Nephron (organoid): ENCODE results near the gene KMT5C.
A peak's percentile ranks its signal among the peaks of the same experiment; 100 is the strongest.

Source experiments
- H3K27ac Mint-ChIP-seq, 3 experiments: 2 replicates each; pipeline ENCODE4 v1.8.0; 2020; ENCODE audit warnings: mixed read lengths in 3 of 3, mild to moderate bottlenecking in 2 of 3, moderate library complexity in 1 of 3
- H3K27me3 Mint-ChIP-seq: 2 replicates; pipeline ENCODE4 v1.8.0; 2021; ENCODE audit warnings: low read depth, mild to moderate bottlenecking, moderate library complexity, mixed read lengths
- H3K36me3 Mint-ChIP-seq: 2 replicates; pipeline ENCODE4 v1.8.0; 2020; ENCODE audit warnings: low read depth, mixed read lengths
- H3K4me1 Mint-ChIP-seq: 2 replicates; pipeline ENCODE4 v1.8.0; 2020; ENCODE audit warnings: mixed read lengths
- H3K4me3 Mint-ChIP-seq, 3 experiments: 2 replicates each; pipeline ENCODE4 v1.8.0; 2020; ENCODE audit warnings: mild to moderate bottlenecking in 3 of 3, mixed read lengths in 3 of 3, moderate library complexity in 2 of 3
- H3K9me3 Mint-ChIP-seq: 2 replicates; pipeline ENCODE4 v1.8.0; 2020; ENCODE audit warnings: mixed read lengths
- CTCF ChIP-seq, 3 experiments: fragments of 200-600 bp; sonication (generic); IDR thresholded peaks; one replicate each; pipeline ENCODE4 v1.5.0; 2021; ENCODE audit warnings: antibody characterized with exemption in 3 of 3; ENCODE audit not compliant: unreplicated experiment in 3 of 3

Gene KMT5C

GRCh38 chr19:55353356-55353802 is 13.7 kb downstream of the KMT5C start:
- Mint-ChIP-seq H3K4me3 (peak overlapping the region; percentile 67 to 81 (median 79)), H3K27me3 (peaks cover 73% of the 10 kb centered on the region), H3K9me3 (no peaks in the 10 kb centered on the region), H3K4me1 (peaks cover 11% of the 10 kb centered on the region), H3K27ac (no peak overlapping the region), H3K36me3 (no peaks in the 10 kb centered on the region)
- no peak for TF ChIP-seq CTCF (IDR thresholded peaks at IDR 0.05; ENCODE audit: unreplicated experiment in 3 of 3)

- no peak for TF ChIP-seq CTCF (IDR thresholded peaks at IDR 0.05; ENCODE audit: unreplicated experiment in 3 of 3)
- H3K36me3 Mint-ChIP-seq, result no peaks in the 10 kb centered on the region
- H3K27ac Mint-ChIP-seq, result no peak overlapping the region
- no peaks in the 10 kb centered on the region for H3K9me3 Mint-ChIP-seq
- H3K4me1 Mint-ChIP-seq, result peaks cover 4% of the 10 kb centered on the region
- peaks cover 73% of the 10 kb centered on the region for H3K27me3 Mint-ChIP-seq
- H3K4me3 Mint-ChIP-seq, result peak overlapping the region; percentile 74 to 81 (median 79)
These were observed 14.4 kb downstream of the KMT5C start for GRCh38 chr19:55353803-55354697.

- H3K27me3 Mint-ChIP-seq, result peaks cover 78% of the 10 kb centered on the region
- H3K4me1 Mint-ChIP-seq, result peaks cover 4% of the 10 kb centered on the region
- H3K36me3 Mint-ChIP-seq, result no peaks in the 10 kb centered on the region
- H3K27ac Mint-ChIP-seq, result peak within 1 kb of the TSS in 2 of 3 experiments; percentile 44 to 57
- TF ChIP-seq CTCF (IDR thresholded peaks at IDR 0.05; ENCODE audit: unreplicated experiment in 3 of 3), result no peak
- peak within 1 kb of the TSS; percentile 74 to 81 (median 79) for H3K4me3 Mint-ChIP-seq
- H3K9me3 Mint-ChIP-seq, result no peaks in the 10 kb centered on the region
These were observed 15.1 kb downstream of the KMT5C start, which contains the start of gene COX6B2 for GRCh38 chr19:55354698-55355212. TSS of gene COX6B2 (minus strand) at chr19:55354719. CDS start at chr19:55354521, 198 bp downstream.

- TF ChIP-seq CTCF (IDR thresholded peaks at IDR 0.05; ENCODE audit: unreplicated experiment in 3 of 3), result no peak
- no peaks in the 10 kb centered on the region for H3K36me3 Mint-ChIP-seq
- peak overlapping the region in 2 of 3 experiments; percentile 44 to 57 for H3K27ac Mint-ChIP-seq
- peaks cover 78% of the 10 kb centered on the region for H3K27me3 Mint-ChIP-seq
- peak overlapping the region; percentile 41 to 48 (median 41) for H3K4me3 Mint-ChIP-seq
- peaks cover 4% of the 10 kb centered on the region for H3K4me1 Mint-ChIP-seq
- H3K9me3 Mint-ChIP-seq, result no peaks in the 10 kb centered on the region
These were observed 15.6 kb downstream of the KMT5C start for GRCh38 chr19:55355213-55355821.

GRCh38 chr19:55358493-55358892 is 18.8 kb downstream of the KMT5C start:
- no peak overlapping the region for H3K4me3 Mint-ChIP-seq
- H3K27me3 Mint-ChIP-seq, result peaks cover 46% of the 10 kb centered on the region
- peaks cover 4% of the 10 kb centered on the region for H3K4me1 Mint-ChIP-seq
- H3K27ac Mint-ChIP-seq, result no peak overlapping the region
- TF ChIP-seq CTCF (IDR thresholded peaks at IDR 0.05; ENCODE audit: unreplicated experiment in 3 of 3), result no peak
- no peaks in the 10 kb centered on the region for H3K9me3 Mint-ChIP-seq
- H3K36me3 Mint-ChIP-seq, result no peaks in the 10 kb centered on the region
